ENCODE measurements around the gene IL27RA. TPM values are rescaled to one million over a fixed set of nuclear protein-coding genes. Genes with fewer than 3 reads are reported as not detected.

IL27RA gene
- total RNA-seq, 1 experiment from 2014 or later: 0.29 TPM

Other genes starting within 250 kb of the IL27RA start
- gene ZSWIM4, start 236.3 kb upstream of the IL27RA start, total RNA-seq (2014; rRNA removed): 1.8 and 2.7 TPM in 2 replicates
- gene NANOS3, start 154.6 kb upstream of the IL27RA start, total RNA-seq (2014; rRNA removed): not detected in 2 replicates
- gene BRME1, start 125.6 kb upstream of the IL27RA start, total RNA-seq (2014; rRNA removed): 1.1 and 1.7 TPM in 2 replicates
- gene CC2D1A, start 125.6 kb upstream of the IL27RA start, total RNA-seq (2014; rRNA removed): 19.2 and 21.0 TPM in 2 replicates
- 2.1 and 5.2 TPM in 2 replicates for gene PODNL1, start 93.3 kb upstream of the IL27RA start, total RNA-seq (2014; rRNA removed)
- 28.8 and 30.2 TPM in 2 replicates for gene DCAF15, start 79.3 kb upstream of the IL27RA start, total RNA-seq (2014; rRNA removed)
- gene RFX1, start 25.4 kb upstream of the IL27RA start, total RNA-seq (2014; rRNA removed): 2.2 and 2.5 TPM in 2 replicates
- not detected in 2 replicates for gene RLN3, start 3.6 kb upstream of the IL27RA start, total RNA-seq (2014; rRNA removed)
- gene PALM3, start 30.3 kb downstream of the IL27RA start, total RNA-seq (2014; rRNA removed): 0.11 and 0.38 TPM in 2 replicates
- gene MISP3, start 41.0 kb downstream of the IL27RA start, total RNA-seq (2014; rRNA removed): 0.19 and 0.34 TPM in 2 replicates
- gene C19orf67, start 54.0 kb downstream of the IL27RA start, total RNA-seq (2014; rRNA removed): not detected in 2 replicates
- 59.3 and 64.5 TPM in 2 replicates for gene SAMD1, start 59.0 kb downstream of the IL27RA start, total RNA-seq (2014; rRNA removed)
- gene PRKACA, start 86.0 kb downstream of the IL27RA start, total RNA-seq (2014; rRNA removed): 64.7 and 76.2 TPM in 2 replicates
- 107 and 111 TPM in 2 replicates for gene ASF1B, start 104.8 kb downstream of the IL27RA start, total RNA-seq (2014; rRNA removed)
- 0.45 and 1.6 TPM in 2 replicates for gene ADGRL1, start 174.4 kb downstream of the IL27RA start, total RNA-seq (2014; rRNA removed)